Ascending aorta (tissue), 2 donors: Measurements from ENCODE around the gene FAM131C. TPM values are rescaled to one million over a fixed set of nuclear protein-coding genes. Genes with fewer than 3 reads are reported as not detected.

Experiments used
- DNase-seq, 2 donors: peaks; one replicate each; pipeline ENCODE4 v3.0.0-alpha.2; 2019; ENCODE audit warnings: low spot score in 2 of 2
- H3K27ac ChIP-seq, 2 donors: fragments of 200-600 bp; sonication (generic); one replicate each; pipeline ENCODE4 v1.5.1; 2016 to 2017; ENCODE audit warnings: mild to moderate bottlenecking in 1 of 2
- H3K27me3 ChIP-seq: fragments of 200-600 bp; sonication (generic); one replicate; pipeline ENCODE4 v1.5.1; 2017
- H3K36me3 ChIP-seq, 2 donors: fragments of 200-600 bp; sonication (generic); one replicate each; pipeline ENCODE4 v1.5.1; 2016
- H3K4me1 ChIP-seq, 2 donors: fragments of 200-600 bp; sonication (generic); one replicate each; pipeline ENCODE4 v1.5.1; 2016 to 2017; ENCODE audit warnings: mild to moderate bottlenecking in 1 of 2
- H3K4me3 ChIP-seq, 2 donors: fragments of 200-600 bp; sonication (generic); one replicate each; pipeline ENCODE4 v1.5.1; 2016 to 2017; ENCODE audit warnings: mild to moderate bottlenecking in 1 of 2
- H3K9me3 ChIP-seq, 2 donors: fragments of 200-600 bp; sonication (generic); one replicate each; pipeline ENCODE4 v1.5.1; 2016
- intact Hi-C: fragments of 100-400 bp; cut with DNase I; formaldehyde crosslinking; loops from one replicate; pipeline ENCODE4 v1.15.1; 2023
- total RNA-seq: library from RNA; depleted of rRNA; stranded (reverse); fragments of >200 nt; gene quantifications from one replicate; pipeline ENCODE4 v1.1.0, GENCODE V29; 2016
- TF ChIP-seq, protein P1 (sequence below), 3 experiments: fragments of 200-600 bp in 2 of 3; fragments of 450-650 bp in 1 of 3; sonication (generic) in 2 of 3; IDR thresholded peaks; one replicate each; pipeline ENCODE4 v1.5.1; 2016 to 2019; ENCODE audit warnings: antibody characterized with exemption in 3 of 3, mild to moderate bottlenecking in 1 of 3, moderate library complexity in 1 of 3

The FAM131C gene
- total RNA-seq, 1 donor from 2014 or later = 0.21 TPM

DNA sequence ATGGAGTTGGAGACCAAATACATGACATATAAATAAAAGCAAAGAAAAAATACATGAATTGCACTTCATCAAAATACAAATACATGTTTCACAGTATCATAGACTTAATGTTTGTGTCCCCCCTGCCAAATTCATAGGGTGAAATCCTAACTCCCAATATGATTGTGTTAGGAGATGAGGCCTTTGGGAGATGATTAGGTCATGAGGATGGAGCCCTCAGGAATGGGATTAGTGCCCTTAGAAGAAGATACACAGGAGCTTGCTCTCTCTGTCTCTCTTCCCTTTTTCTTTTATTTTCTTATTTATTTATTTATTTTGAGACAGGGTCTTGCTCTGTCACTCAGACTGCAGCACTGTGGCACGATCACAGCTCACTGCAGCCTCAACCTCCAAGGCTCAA lies 26.0 kb upstream of the FAM131C start:
- TF ChIP-seq, protein P1, sequence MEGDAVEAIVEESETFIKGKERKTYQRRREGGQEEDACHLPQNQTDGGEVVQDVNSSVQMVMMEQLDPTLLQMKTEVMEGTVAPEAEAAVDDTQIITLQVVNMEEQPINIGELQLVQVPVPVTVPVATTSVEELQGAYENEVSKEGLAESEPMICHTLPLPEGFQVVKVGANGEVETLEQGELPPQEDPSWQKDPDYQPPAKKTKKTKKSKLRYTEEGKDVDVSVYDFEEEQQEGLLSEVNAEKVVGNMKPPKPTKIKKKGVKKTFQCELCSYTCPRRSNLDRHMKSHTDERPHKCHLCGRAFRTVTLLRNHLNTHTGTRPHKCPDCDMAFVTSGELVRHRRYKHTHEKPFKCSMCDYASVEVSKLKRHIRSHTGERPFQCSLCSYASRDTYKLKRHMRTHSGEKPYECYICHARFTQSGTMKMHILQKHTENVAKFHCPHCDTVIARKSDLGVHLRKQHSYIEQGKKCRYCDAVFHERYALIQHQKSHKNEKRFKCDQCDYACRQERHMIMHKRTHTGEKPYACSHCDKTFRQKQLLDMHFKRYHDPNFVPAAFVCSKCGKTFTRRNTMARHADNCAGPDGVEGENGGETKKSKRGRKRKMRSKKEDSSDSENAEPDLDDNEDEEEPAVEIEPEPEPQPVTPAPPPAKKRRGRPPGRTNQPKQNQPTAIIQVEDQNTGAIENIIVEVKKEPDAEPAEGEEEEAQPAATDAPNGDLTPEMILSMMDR (IDR thresholded peaks at IDR 0.05) = no peak
- H3K27me3 ChIP-seq = no peaks in the 10 kb centered on the region
- no peak overlapping the region for H3K4me3 ChIP-seq
- no peak overlapping the region for H3K27ac ChIP-seq
- no peaks in the 10 kb centered on the region for H3K9me3 ChIP-seq
- no peak for DNase-seq
- no peaks in the 10 kb centered on the region for H3K36me3 ChIP-seq
- no peaks in the 10 kb centered on the region for H3K4me1 ChIP-seq
- intact Hi-C loops = no loop called here

DNA sequence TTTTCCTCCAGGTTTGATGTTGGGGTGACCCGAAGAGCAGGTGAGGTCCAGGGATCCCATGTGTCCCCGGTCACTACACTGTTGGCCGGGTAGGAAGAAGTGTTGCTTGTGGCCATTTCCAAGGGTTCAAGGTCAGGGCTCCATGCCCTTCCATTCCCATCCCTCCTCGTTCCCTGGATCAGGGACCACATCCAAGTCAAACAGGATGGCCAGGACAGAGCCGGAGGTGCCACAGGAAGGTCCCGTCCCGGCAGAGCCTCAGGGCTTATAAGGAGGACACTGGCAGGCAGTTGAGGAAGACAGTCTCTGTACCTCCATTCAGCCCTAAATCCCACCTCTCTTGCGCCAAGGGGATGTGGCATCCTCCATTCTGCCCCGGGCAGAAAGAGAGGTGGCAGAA lies 22.0 kb upstream of the FAM131C start:
- no peak for DNase-seq
- no peaks in the 10 kb centered on the region for H3K9me3 ChIP-seq
- H3K36me3 ChIP-seq = no peaks in the 10 kb centered on the region
- no peak overlapping the region for H3K27ac ChIP-seq
- intact Hi-C loops = no loop called here
- H3K4me1 ChIP-seq = no peaks in the 10 kb centered on the region
- no peaks in the 10 kb centered on the region for H3K27me3 ChIP-seq
- no peak overlapping the region for H3K4me3 ChIP-seq
- TF ChIP-seq, protein P1 (IDR thresholded peaks at IDR 0.05) = no peak

DNA sequence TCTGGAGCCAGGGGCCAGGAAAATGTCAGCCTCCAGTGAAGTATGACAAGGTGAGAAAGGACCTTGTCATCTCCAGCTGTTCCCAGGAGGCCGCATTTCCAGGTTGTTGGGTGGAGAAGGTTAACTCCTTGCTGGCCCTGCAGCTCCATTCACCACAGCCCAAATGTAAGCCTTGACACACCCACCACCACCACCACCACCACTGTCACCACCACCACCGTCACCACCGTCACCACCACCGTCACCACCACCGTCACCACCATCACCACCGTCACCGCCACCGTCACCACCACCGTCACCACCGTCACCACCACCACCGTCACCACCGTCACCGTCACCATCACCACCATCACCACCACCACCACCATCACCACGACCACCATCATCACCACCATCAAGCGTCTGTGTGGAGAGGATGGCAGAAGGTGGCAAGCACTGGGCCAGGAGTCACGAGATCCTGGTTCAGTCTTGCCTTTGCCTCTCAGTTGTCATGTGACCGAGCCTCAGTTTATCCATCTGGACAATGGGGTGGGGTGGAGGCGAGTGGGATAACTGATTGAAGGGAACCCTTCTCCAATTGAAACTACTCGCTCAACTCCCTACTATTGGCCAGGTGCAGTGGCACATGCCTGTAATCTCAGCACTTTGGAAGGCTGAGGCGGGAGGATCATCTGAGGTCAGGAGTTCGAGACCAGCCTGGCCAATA lies 21.2 kb upstream of the FAM131C start:
- H3K27me3 ChIP-seq = no peaks in the 10 kb centered on the region
- no peaks in the 10 kb centered on the region for H3K4me1 ChIP-seq
- H3K4me3 ChIP-seq = no peak overlapping the region
- H3K36me3 ChIP-seq = no peaks in the 10 kb centered on the region
- TF ChIP-seq, protein P1 (IDR thresholded peaks at IDR 0.05) = no peak
- H3K27ac ChIP-seq = no peak overlapping the region
- intact Hi-C loops = no loop called here
- no peaks in the 10 kb centered on the region for H3K9me3 ChIP-seq
- no peak for DNase-seq

DNA sequence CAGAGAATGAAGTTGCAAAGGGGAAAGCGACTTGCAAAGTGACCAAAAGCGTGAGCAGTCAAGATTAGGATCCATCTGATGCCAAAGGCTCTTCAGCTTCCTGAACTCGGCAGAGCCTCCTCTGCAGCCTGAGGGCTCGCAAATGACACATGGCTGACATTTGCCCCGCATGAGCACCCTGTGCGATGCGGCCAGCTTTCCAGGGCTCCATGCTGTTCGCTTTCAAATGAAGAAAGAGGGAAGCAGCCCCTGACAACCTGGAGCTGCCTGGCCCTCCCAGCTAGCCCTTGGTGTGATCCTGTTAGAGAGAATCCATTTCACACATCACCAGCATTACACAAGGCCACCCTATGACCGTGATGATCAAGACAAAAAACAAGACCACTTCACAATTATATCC lies 20.2 kb upstream of the FAM131C start:
- Histone ChIP-seq H3K9me3 (no peaks in the 10 kb centered on the region), H3K4me3 (no peak overlapping the region), H3K27me3 (no peaks in the 10 kb centered on the region), H3K27ac (no peak overlapping the region), H3K36me3 (no peaks in the 10 kb centered on the region), H3K4me1 (no peaks in the 10 kb centered on the region)
- DNase-seq = no peak
- TF ChIP-seq, protein P1 (IDR thresholded peaks at IDR 0.05) = no peak
- intact Hi-C loops = no loop called here

DNA sequence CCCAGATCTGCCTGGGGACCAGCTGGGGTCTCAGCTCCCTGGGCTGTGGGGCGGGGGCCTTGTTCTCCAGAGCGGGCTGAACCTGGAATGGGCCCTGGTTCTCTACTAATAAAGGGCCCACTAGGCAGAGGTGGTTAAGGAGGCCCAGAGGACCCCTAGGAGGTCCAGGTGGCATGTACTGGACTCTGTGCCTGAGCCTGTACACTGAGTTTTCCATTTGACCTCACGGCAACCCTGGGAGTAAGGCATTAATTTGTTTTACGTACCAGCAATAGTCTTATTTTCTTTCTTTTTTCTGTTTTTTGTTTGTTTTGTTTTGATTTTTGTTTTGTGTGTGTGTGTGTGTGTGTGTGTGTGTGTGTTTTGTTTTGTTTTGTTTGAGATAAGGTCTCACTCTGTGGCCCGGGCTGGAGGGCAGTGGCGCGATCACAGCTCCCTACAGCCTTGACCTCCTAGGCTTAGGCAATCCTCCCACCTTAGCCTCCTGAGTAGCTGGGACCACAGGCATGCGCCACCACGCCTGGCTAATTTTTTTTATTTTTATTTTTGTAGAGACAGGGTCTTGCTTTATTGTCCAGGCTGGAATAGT lies 19.6 kb upstream of the FAM131C start:
- Histone ChIP-seq H3K4me1 (no peaks in the 10 kb centered on the region), H3K27me3 (no peaks in the 10 kb centered on the region), H3K9me3 (no peaks in the 10 kb centered on the region), H3K27ac (no peak overlapping the region), H3K4me3 (no peak overlapping the region), H3K36me3 (no peaks in the 10 kb centered on the region)
- TF ChIP-seq, protein P1 (IDR thresholded peaks at IDR 0.05) = no peak
- intact Hi-C loops = no loop called here
- no peak for DNase-seq
